Dendritic cell treated with granulocyte-macrophage colony-stimulating factor and Interleukin-4, amounts not matched to agents 40 ng/mL and 50 ng/mL, for 4 days (primary cell): Measurements from ENCODE around the gene DOHH.

Source experiments
- H3K27ac Mint-ChIP-seq: one replicate; pipeline ENCODE4 v1.8.0; 2022; ENCODE audit warnings: mild to moderate bottlenecking, mixed read lengths
- H3K27me3 Mint-ChIP-seq: one replicate; pipeline ENCODE4 v1.8.0; 2022; ENCODE audit warnings: mild to moderate bottlenecking, mixed read lengths
- H3K36me3 Mint-ChIP-seq: one replicate; pipeline ENCODE4 v1.8.0; 2022; ENCODE audit warnings: low read depth, mixed read lengths
- H3K4me1 Mint-ChIP-seq: one replicate; pipeline ENCODE4 v1.8.0; 2022; ENCODE audit warnings: low read depth, mixed read lengths
- H3K4me3 Mint-ChIP-seq: one replicate; pipeline ENCODE4 v1.8.0; 2022; ENCODE audit warnings: mild to moderate bottlenecking, moderate library complexity, mixed read lengths
- H3K9me3 Mint-ChIP-seq: one replicate; pipeline ENCODE4 v1.8.0; 2022; ENCODE audit warnings: mixed read lengths
- intact Hi-C: fragments of 100-400 bp; cut with micrococcal nuclease; formaldehyde crosslinking; loops from one replicate; pipeline ENCODE4 v1.15.0; 2022

Gene DOHH

GRCh38 chr19:3493651-3494050 lies 6.8 kb downstream of the DOHH start:
- intact Hi-C loops, result no loop called here
- Mint-ChIP-seq H3K9me3 (no peaks in the 10 kb centered on the region), H3K27me3 (no peaks in the 10 kb centered on the region), H3K4me1 (peaks cover 8% of the 10 kb centered on the region), H3K4me3 (no peak overlapping the region), H3K36me3 (peaks cover 80% of the 10 kb centered on the region), H3K27ac (no peak overlapping the region)

GRCh38 chr19:3492919-3493318 lies 7.6 kb downstream of the DOHH start:
- Mint-ChIP-seq H3K36me3 (peaks cover 77% of the 10 kb centered on the region), H3K4me1 (peaks cover 2% of the 10 kb centered on the region), H3K4me3 (no peak overlapping the region), H3K27me3 (no peaks in the 10 kb centered on the region), H3K27ac (no peak overlapping the region), H3K9me3 (no peaks in the 10 kb centered on the region)
- intact Hi-C loops, result no loop called here

- Mint-ChIP-seq H3K9me3 (no peaks in the 10 kb centered on the region), H3K36me3 (peaks cover 76% of the 10 kb centered on the region), H3K27ac (no peak overlapping the region), H3K27me3 (no peaks in the 10 kb centered on the region), H3K4me1 (no peaks in the 10 kb centered on the region), H3K4me3 (no peak overlapping the region)
- intact Hi-C loops, result no loop called here
These were observed 8.2 kb downstream of the DOHH start for GRCh38 chr19:3492131-3492839.

- intact Hi-C loops, result no loop called here
- H3K36me3 Mint-ChIP-seq, result peaks cover 74% of the 10 kb centered on the region
- no peaks in the 10 kb centered on the region for H3K9me3 Mint-ChIP-seq
- H3K27me3 Mint-ChIP-seq, result no peaks in the 10 kb centered on the region
- no peaks in the 10 kb centered on the region for H3K4me1 Mint-ChIP-seq
- H3K4me3 Mint-ChIP-seq, result no peak overlapping the region
- H3K27ac Mint-ChIP-seq, result no peak overlapping the region
These were observed 8.9 kb downstream of the DOHH start for GRCh38 chr19:3491396-3492119.

DNA sequence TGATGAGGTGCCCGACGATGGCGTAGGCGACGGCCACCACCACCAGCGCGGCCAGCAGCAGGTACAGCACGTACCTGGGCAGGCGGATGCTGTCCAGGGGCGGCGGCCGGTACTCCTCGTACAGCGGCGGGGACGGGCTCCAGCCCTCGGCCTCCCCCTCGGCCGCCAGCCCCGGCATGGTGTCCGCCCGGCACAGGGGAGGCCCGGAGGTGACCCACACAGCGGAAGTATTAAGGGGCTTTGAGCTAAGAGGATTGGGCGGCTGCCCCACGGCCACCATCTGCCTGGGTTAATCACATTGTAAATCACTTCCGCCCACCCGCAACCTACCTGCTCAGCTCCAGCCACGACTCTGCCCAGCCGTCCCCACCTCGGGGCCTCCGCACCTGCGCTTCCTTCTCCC lies 17.2 kb downstream of the DOHH start, which contains the start of gene SMIM44:
SMIM44 (minus strand) TSS at position 216 of the 403 bp plus-strand sequence; CDS start at position 178, 38 bp downstream.
- peaks cover 13% of the 10 kb centered on the region for H3K4me1 Mint-ChIP-seq
- no peak within 1 kb of the TSS for H3K4me3 Mint-ChIP-seq
- peaks cover 6% of the 10 kb centered on the region for H3K36me3 Mint-ChIP-seq
- no peak within 1 kb of the TSS for H3K27ac Mint-ChIP-seq
- intact Hi-C loops, result no loop called here
- no peaks in the 10 kb centered on the region for H3K9me3 Mint-ChIP-seq
- peaks cover 20% of the 10 kb centered on the region for H3K27me3 Mint-ChIP-seq

DNA sequence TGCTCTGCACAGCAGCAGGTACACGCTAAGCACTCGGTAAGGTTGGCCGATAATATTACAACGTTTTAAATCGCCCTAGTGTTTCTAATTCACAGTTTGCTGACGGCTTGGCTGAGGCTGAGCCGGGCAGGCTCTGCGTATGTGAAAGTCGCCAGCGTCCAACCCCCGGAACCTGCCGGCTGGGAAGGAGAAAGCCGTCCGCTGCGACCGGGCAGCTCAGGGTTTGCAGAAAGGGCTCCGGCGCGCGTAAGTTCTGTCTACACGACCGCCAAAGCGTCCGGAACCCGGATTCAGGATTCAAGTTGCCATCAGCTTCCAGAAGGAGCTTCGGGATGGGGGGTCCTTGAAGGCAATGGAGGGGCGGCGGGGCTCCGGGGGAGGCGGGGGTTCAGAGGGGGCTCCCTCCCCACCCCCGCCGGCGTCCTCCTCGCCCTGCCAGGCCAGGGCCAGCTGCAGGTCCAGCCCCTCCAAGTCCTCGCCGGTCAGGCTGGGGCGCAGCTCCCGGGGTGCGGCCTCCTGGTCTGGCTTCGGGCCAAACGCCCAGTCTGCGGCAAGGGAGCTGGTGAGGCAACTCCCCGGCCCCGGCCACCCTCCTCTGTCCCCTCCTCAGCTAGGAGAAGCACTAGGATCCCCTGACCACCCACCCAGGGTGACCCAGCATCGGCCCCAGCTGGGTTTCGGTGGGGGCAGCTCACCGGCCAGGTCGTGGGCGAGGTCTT lies 17.8 kb downstream of the DOHH start:
- no peak overlapping the region for H3K4me3 Mint-ChIP-seq
- H3K27me3 Mint-ChIP-seq, result peaks cover 23% of the 10 kb centered on the region
- peaks cover 6% of the 10 kb centered on the region for H3K36me3 Mint-ChIP-seq
- H3K9me3 Mint-ChIP-seq, result no peaks in the 10 kb centered on the region
- intact Hi-C loops, result no loop called here
- peaks cover 16% of the 10 kb centered on the region for H3K4me1 Mint-ChIP-seq
- no peak overlapping the region for H3K27ac Mint-ChIP-seq

DNA sequence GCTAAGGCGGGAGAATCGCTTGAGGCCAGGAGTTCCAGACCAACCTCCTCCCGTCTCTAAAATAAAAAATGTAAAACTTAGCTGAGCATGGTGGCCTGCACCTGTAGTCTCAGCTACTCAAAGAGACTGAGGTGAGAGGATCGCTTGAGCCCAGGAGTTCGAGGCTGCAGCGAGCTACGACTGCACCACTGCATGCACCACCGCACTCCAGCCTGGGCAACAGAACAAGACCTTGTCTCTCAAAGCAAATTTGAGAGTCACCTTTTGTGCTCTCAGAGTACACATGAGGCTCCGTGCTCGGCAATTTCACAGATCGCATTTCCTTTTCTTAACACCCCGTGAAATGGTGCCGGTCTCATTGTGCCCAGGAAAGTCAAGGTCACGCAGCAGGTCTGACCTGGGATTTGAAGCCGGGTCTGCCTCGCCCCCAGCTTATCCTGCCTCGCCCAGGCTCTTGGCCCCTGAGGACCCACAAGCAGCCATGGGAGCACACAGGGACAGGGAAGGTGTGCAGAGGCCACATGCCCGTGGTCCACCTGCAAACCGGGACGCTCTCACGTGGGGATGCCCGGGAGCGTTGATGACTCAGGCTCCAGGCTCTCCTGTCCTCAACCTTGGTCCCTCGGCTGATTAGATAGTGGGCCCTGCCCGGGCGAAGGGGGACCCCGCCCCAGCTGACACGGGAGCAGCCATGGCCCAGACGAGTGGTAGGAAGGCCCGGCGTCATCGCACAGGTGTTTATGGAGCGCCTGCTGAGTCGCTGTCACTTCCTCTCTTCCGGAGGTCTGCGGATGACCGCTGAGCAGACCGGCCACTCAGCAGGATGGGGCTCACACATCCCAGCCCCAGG lies 19.0 kb downstream of the DOHH start:
- Mint-ChIP-seq H3K36me3 (no peaks in the 10 kb centered on the region), H3K4me1 (peaks cover 16% of the 10 kb centered on the region), H3K9me3 (no peaks in the 10 kb centered on the region), H3K27ac (no peak overlapping the region), H3K4me3 (no peak overlapping the region), H3K27me3 (peaks cover 23% of the 10 kb centered on the region)
- intact Hi-C loops, result no loop called here

GRCh38 chr19:3480383-3481091 lies 19.9 kb downstream of the DOHH start, which contains the start of gene SMIM24:
TSS of gene SMIM24 (minus strand) at chr19:3480525. CDS start at chr19:3480463, 62 bp downstream.
- H3K36me3 Mint-ChIP-seq, result no peaks in the 10 kb centered on the region
- peaks cover 21% of the 10 kb centered on the region for H3K27me3 Mint-ChIP-seq
- no peaks in the 10 kb centered on the region for H3K9me3 Mint-ChIP-seq
- intact Hi-C loops, result no loop called here
- H3K27ac Mint-ChIP-seq, result no peak within 1 kb of the TSS
- peaks cover 16% of the 10 kb centered on the region for H3K4me1 Mint-ChIP-seq
- H3K4me3 Mint-ChIP-seq, result no peak within 1 kb of the TSS

DNA sequence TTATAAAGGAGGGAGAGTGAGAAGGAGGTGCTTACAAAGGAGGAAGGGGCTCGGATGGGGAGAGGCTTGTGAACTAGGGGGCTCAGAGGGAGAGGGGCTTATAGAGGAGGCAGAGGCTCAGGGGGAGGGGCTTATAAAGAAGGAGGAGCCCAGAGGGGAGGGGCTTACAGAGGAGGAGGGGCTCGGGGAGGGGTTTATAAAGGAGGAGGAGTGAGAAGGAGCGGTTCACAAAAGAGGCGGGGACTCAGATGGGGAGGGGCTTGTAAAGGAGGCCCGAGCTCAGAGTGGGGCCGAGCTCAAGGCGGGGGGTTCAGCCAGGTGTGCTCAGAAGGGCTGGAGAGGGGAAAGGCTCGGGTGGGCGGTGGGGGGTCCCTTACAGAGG lies 20.6 kb downstream of the DOHH start:
- Mint-ChIP-seq H3K27me3 (peaks cover 19% of the 10 kb centered on the region), H3K4me3 (no peak overlapping the region), H3K9me3 (no peaks in the 10 kb centered on the region), H3K4me1 (peaks cover 16% of the 10 kb centered on the region), H3K36me3 (no peaks in the 10 kb centered on the region), H3K27ac (no peak overlapping the region)
- intact Hi-C loops, result no loop called here

- Mint-ChIP-seq H3K4me1 (peaks cover 16% of the 10 kb centered on the region), H3K27ac (no peak overlapping the region), H3K36me3 (no peaks in the 10 kb centered on the region), H3K9me3 (no peaks in the 10 kb centered on the region), H3K27me3 (peaks cover 17% of the 10 kb centered on the region), H3K4me3 (no peak overlapping the region)
- intact Hi-C loops, result no loop called here
These were observed 21.2 kb downstream of the DOHH start for GRCh38 chr19:3479177-3479833.

DNA sequence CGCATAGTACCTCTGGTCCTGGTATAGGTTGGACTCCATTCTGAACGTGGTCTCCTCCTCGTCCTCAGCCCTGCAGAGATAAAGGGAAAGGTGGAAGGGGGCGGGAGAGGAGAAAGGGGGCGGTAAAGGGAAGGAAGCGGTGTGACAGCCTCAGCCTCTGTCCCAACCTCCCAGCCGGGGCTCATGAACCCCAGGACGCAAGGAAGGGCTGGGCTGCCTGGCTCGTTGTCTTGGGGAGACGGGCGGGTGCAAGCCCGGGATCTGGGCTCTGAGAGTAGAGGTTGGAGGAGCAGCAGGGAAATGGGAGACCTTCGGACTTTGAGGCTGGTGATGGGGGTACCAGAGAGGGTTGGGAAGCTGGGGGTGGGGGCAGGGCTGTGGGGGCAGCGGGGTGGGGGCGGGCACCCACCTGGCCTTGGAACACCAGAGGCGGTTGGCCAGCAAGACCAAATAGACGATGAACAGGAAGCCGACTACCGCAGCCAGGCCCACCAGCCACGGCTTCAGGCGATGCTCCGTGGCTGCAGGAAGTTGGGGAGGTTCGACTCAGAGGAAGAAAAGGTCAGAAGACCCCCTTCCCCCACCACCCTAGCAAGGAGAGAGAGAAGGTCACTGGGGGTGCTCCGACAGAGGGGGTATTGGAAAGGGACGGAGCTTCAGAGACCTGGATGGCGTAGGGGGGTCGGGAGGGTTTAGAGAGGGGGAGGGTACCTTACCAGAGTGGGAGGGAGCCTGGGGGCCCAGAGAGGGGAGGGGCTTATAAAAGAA lies 21.9 kb downstream of the DOHH start:
- intact Hi-C loops, result no loop called here

DNA sequence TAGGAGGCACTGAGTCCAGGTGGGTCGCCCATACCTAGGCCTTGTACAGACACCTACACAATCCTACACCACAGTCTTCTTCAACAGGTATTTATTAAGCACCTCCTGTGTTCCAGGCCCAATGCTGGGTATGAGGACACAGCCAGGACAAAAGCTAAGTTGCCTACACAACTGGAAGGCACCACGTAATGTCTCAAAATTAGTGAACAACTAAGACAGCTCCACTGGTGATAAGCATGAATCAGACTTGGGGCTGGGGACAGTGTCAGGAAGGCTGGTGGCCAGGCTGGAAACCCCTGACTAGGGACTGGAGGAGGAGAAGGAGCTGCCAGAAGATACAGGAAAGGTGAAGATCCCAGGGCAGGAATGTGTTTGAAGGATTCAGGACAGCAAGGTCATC lies 22.5 kb downstream of the DOHH start:
- Mint-ChIP-seq H3K27ac (no peak overlapping the region), H3K9me3 (no peaks in the 10 kb centered on the region), H3K4me1 (peaks cover 16% of the 10 kb centered on the region), H3K4me3 (no peak overlapping the region), H3K27me3 (peaks cover 17% of the 10 kb centered on the region), H3K36me3 (no peaks in the 10 kb centered on the region)
- intact Hi-C loops, result no loop called here

More for the DNA sequence above, 21.9 kb downstream of the DOHH start:
- H3K27ac Mint-ChIP-seq, result no peak overlapping the region
- no peaks in the 10 kb centered on the region for H3K9me3 Mint-ChIP-seq
- no peaks in the 10 kb centered on the region for H3K36me3 Mint-ChIP-seq
- H3K4me3 Mint-ChIP-seq, result no peak overlapping the region
- H3K27me3 Mint-ChIP-seq, result peaks cover 17% of the 10 kb centered on the region
- peaks cover 16% of the 10 kb centered on the region for H3K4me1 Mint-ChIP-seq
